ENCODE data around the gene SALL4.
"Not testable (repeated sequence)": the region's sequence is repeated elsewhere in the genome, so short reads cannot be mapped to it uniquely, and the experiment has no call there.

Gene SALL4

DNA sequence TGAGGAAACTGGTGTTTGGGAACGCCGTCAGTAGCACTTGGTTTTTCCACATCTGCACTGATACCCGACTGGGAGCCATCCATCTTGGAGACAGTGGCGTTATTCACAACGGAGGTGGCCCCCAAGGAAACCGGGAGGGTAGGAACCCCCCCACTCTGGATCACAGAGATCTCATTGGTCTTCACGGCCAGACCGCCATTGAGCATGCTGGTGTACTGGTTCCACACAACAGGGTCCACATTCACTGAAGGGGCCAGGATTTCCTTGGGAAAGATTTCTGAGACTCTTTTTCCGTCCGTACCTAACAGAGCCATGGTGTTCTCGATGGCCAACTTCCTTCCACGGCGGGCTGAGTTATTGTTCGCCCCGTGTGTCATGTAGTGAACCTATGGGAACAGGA lies 18.0 kb downstream of the SALL4 start:
- Histone ChIP-seq H3K9ac (ENCODE audit: low read length) (no peak overlapping the region), H2BK120ac (ENCODE audit: low read depth, low read length) (no peak overlapping the region), H3K4ac (ENCODE audit: low read depth, low read length) (no peak overlapping the region), H3K79me1 (ENCODE audit: low read length) (peaks cover 12% of the 10 kb centered on the region), H3K4me1 (ENCODE audit: control insufficient read depth, low read depth, low read length) (no peaks in the 10 kb centered on the region), H4K8ac (ENCODE audit: low read depth, low read length) (no peak overlapping the region), H3K18ac (ENCODE audit: low read length) (no peak overlapping the region), H3K36me3 (ENCODE audit: control insufficient read depth, insufficient read depth, low read length) (peaks cover 30% of the 10 kb centered on the region), H2BK15ac (replicated peaks; ENCODE audit: low read depth) (no peak overlapping the region), H2BK5ac (ENCODE audit: low read length) (no peak overlapping the region), H3K56ac (ENCODE audit: low read length) (no peak overlapping the region), H3K4me3 (ENCODE audit: low read length) (no peak overlapping the region), H3K23ac (ENCODE audit: low read length) (no peak overlapping the region), H3K27me3 (ENCODE audit: insufficient read depth, low read length, poor library complexity) (no peaks in the 10 kb centered on the region), H4K5ac (ENCODE audit: low read length) (no peak overlapping the region), H3K27ac (ENCODE audit: low read depth, low read length) (no peak overlapping the region), H3K79me2 (ENCODE audit: control insufficient read depth, insufficient read depth, low read length) (peaks cover 21% of the 10 kb centered on the region), H2AK5ac (ENCODE audit: low read length) (no peak overlapping the region), H3K4me2 (ENCODE audit: low read length) (no peak overlapping the region)
- no CpG with 5 or more reads among the region's 15 CpGs for WGBS (ENCODE audit: extremely low coverage, insufficient coverage, low lambda C conversion rate)
- DNase-seq, result no peak

DNA sequence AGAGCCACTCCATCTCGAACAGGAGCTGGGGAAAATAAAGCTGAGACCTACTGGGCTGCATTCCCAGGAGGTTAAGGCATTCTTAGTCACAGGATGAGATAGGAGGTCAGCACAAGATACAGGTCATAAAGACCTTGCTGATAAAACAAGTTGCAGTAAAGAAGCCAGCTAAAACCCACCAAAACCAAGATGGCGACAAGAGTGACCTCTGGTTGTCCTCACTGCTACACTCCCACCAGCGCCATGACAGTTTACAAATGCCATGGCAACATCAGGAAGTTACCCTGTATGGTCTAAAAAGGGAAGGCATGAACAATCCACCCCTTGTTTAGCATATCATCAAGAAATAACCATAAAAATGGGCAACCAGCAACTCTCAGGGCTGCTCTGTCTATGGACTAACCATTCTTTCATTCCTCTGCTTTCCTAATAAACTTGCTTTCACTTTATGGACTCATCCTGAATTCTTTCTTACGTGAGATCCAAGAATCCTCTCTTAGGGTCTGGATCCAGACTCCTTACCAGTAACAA lies 24.0 kb downstream of the SALL4 start:
- WGBS (ENCODE audit: extremely low coverage, insufficient coverage, low lambda C conversion rate), result no CpG with 5 or more reads among the region's 4 CpGs
- not testable (repeated sequence) for H3K79me2 ChIP-seq (ENCODE audit: control insufficient read depth, insufficient read depth, low read length); H3K18ac ChIP-seq (ENCODE audit: low read length); H3K4me1 ChIP-seq (ENCODE audit: control insufficient read depth, low read depth, low read length); H3K4me2 ChIP-seq (ENCODE audit: low read length); H3K56ac ChIP-seq (ENCODE audit: low read length); H4K5ac ChIP-seq (ENCODE audit: low read length); H3K79me1 ChIP-seq (ENCODE audit: low read length); H2BK5ac ChIP-seq (ENCODE audit: low read length); H4K8ac ChIP-seq (ENCODE audit: low read depth, low read length); H3K27me3 ChIP-seq (ENCODE audit: insufficient read depth, low read length, poor library complexity); H2BK120ac ChIP-seq (ENCODE audit: low read depth, low read length); H3K4ac ChIP-seq (ENCODE audit: low read depth, low read length); DNase-seq; H2BK15ac ChIP-seq (replicated peaks; ENCODE audit: low read depth); H2AK5ac ChIP-seq (ENCODE audit: low read length); H3K27ac ChIP-seq (ENCODE audit: low read depth, low read length); H3K23ac ChIP-seq (ENCODE audit: low read length); H3K9ac ChIP-seq (ENCODE audit: low read length); H3K4me3 ChIP-seq (ENCODE audit: low read length)
- peaks cover 13% of the 10 kb centered on the region for H3K36me3 ChIP-seq (ENCODE audit: control insufficient read depth, insufficient read depth, low read length)

DNA sequence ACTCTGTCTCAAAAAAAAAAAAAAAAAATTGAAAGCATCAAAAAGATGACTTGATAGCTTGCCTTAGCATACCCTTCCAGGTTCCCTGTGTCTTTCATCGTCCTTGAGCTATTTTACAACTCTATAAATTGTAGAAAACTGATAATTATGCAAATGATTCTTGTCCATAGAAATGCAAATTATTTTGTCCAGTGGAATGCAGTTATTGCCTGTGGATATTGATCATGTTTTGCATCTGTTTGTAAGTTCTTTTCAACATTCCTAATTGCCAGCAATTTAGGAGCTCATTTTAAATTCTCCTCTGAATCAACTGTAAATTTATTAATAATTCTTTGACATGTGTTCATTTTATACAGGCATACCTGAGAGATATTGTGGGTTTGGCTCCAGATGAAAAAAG lies 27.1 kb downstream of the SALL4 start:
- no peak overlapping the region for H3K56ac ChIP-seq (ENCODE audit: low read length)
- H3K23ac ChIP-seq (ENCODE audit: low read length), result no peak overlapping the region
- H3K4me1 ChIP-seq (ENCODE audit: control insufficient read depth, low read depth, low read length), result no peaks in the 10 kb centered on the region
- no peak overlapping the region for H3K4me3 ChIP-seq (ENCODE audit: low read length)
- no peaks in the 10 kb centered on the region for H3K79me2 ChIP-seq (ENCODE audit: control insufficient read depth, insufficient read depth, low read length)
- no peak overlapping the region for H2BK120ac ChIP-seq (ENCODE audit: low read depth, low read length)
- no peak for DNase-seq
- no peak overlapping the region for H4K8ac ChIP-seq (ENCODE audit: low read depth, low read length)
- H2BK5ac ChIP-seq (ENCODE audit: low read length), result no peak overlapping the region
- WGBS (ENCODE audit: extremely low coverage, insufficient coverage, low lambda C conversion rate), result no CpG with 5 or more reads among the region's 1 CpG
- H2BK15ac ChIP-seq (replicated peaks; ENCODE audit: low read depth), result no peak overlapping the region
- H3K79me1 ChIP-seq (ENCODE audit: low read length), result no peaks in the 10 kb centered on the region
- no peak overlapping the region for H3K4ac ChIP-seq (ENCODE audit: low read depth, low read length)
- H3K4me2 ChIP-seq (ENCODE audit: low read length), result no peak overlapping the region
- H4K5ac ChIP-seq (ENCODE audit: low read length), result no peak overlapping the region
- H3K27me3 ChIP-seq (ENCODE audit: insufficient read depth, low read length, poor library complexity), result no peaks in the 10 kb centered on the region
- no peak overlapping the region for H2AK5ac ChIP-seq (ENCODE audit: low read length)
- H3K36me3 ChIP-seq (ENCODE audit: control insufficient read depth, insufficient read depth, low read length), result no peaks in the 10 kb centered on the region
- no peak overlapping the region for H3K18ac ChIP-seq (ENCODE audit: low read length)
- H3K27ac ChIP-seq (ENCODE audit: low read depth, low read length), result no peak overlapping the region
- H3K9ac ChIP-seq (ENCODE audit: low read length), result no peak overlapping the region

DNA sequence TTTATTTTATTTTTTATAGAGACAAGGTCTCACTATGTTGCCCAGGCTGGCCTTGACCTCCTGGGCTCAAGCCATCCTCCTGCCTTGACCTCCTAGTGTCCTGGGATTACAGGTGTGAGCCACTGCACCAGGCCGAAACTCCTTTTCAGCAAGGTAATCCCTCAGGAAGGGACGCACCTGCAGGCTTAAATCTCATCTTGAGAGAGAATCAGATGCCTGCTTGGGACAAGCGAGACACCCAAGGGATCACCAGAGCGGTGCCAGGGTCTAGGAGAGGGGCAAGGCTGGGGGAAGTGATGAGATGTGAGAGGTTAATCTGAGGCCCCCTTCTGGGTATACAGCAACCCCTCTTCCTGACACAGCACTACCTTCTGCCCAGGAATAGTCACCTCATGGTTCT lies 30.1 kb downstream of the SALL4 start:
- no peaks in the 10 kb centered on the region for H3K27me3 ChIP-seq (ENCODE audit: insufficient read depth, low read length, poor library complexity)
- no CpG with 5 or more reads among the region's 4 CpGs for WGBS (ENCODE audit: extremely low coverage, insufficient coverage, low lambda C conversion rate)

DNA sequence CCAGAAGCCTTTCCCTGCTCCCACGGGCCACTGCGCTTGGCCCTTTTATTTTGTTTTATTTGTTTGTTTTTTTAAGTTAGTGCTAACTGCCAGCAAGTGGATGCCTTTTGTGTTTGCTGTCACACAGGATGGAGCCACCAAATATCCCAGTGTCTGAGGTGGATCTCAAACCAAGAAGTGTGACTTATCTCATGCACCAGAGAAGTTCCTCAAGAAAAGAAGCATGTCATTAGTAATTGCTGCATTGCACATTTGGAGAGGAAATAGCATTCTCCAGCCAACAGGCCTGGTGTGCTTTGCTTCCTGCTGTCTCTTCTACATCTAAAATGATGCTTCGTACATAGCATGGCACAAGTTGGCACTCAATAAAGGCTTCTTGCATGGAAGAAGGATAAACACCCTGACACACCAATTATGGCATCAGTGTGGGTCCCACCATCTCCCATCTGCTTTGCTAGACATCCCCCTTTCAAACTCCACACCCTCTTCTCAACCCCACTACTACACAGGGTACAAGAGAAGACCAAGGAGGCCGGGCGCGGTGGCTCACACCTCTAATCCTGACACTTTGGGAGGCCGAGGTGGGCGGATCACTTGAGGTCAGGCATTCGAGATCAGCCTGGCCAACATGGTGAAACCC lies 32.2 kb downstream of the SALL4 start:
- H2BK15ac ChIP-seq (replicated peaks; ENCODE audit: low read depth), result no peak overlapping the region
- no peak overlapping the region for H3K56ac ChIP-seq (ENCODE audit: low read length)
- no peaks in the 10 kb centered on the region for H3K27me3 ChIP-seq (ENCODE audit: insufficient read depth, low read length, poor library complexity)
- H3K36me3 ChIP-seq (ENCODE audit: control insufficient read depth, insufficient read depth, low read length), result no peaks in the 10 kb centered on the region
- H3K4me2 ChIP-seq (ENCODE audit: low read length), result no peak overlapping the region
- H3K4ac ChIP-seq (ENCODE audit: low read depth, low read length), result no peak overlapping the region
- no peak overlapping the region for H3K23ac ChIP-seq (ENCODE audit: low read length)
- H3K79me1 ChIP-seq (ENCODE audit: low read length), result no peaks in the 10 kb centered on the region
- H3K4me1 ChIP-seq (ENCODE audit: control insufficient read depth, low read depth, low read length), result no peaks in the 10 kb centered on the region
- H3K27ac ChIP-seq (ENCODE audit: low read depth, low read length), result no peak overlapping the region
- no peak overlapping the region for H3K4me3 ChIP-seq (ENCODE audit: low read length)
- no peak overlapping the region for H2BK120ac ChIP-seq (ENCODE audit: low read depth, low read length)
- no peak overlapping the region for H2AK5ac ChIP-seq (ENCODE audit: low read length)
- no peak overlapping the region for H4K5ac ChIP-seq (ENCODE audit: low read length)
- H3K18ac ChIP-seq (ENCODE audit: low read length), result no peak overlapping the region
- no CpG with 5 or more reads among the region's 9 CpGs for WGBS (ENCODE audit: extremely low coverage, insufficient coverage, low lambda C conversion rate)
- DNase-seq, result no peak
- H2BK5ac ChIP-seq (ENCODE audit: low read length), result no peak overlapping the region
- no peak overlapping the region for H4K8ac ChIP-seq (ENCODE audit: low read depth, low read length)
- H3K79me2 ChIP-seq (ENCODE audit: control insufficient read depth, insufficient read depth, low read length), result no peaks in the 10 kb centered on the region
- H3K9ac ChIP-seq (ENCODE audit: low read length), result no peak overlapping the region

More for the DNA sequence above, 30.1 kb downstream of the SALL4 start:
- H3K4me1 ChIP-seq (ENCODE audit: control insufficient read depth, low read depth, low read length), result no peaks in the 10 kb centered on the region
- H3K79me2 ChIP-seq (ENCODE audit: control insufficient read depth, insufficient read depth, low read length), result no peaks in the 10 kb centered on the region
- H3K36me3 ChIP-seq (ENCODE audit: control insufficient read depth, insufficient read depth, low read length), result no peaks in the 10 kb centered on the region
- no peak overlapping the region for H3K4me3 ChIP-seq (ENCODE audit: low read length)
- H3K18ac ChIP-seq (ENCODE audit: low read length), result no peak overlapping the region
- no peak overlapping the region for H2BK5ac ChIP-seq (ENCODE audit: low read length)
- H3K23ac ChIP-seq (ENCODE audit: low read length), result no peak overlapping the region
- H2BK120ac ChIP-seq (ENCODE audit: low read depth, low read length), result no peak overlapping the region
- DNase-seq, result no peak
- H3K4ac ChIP-seq (ENCODE audit: low read depth, low read length), result no peak overlapping the region
- H4K5ac ChIP-seq (ENCODE audit: low read length), result no peak overlapping the region
- no peak overlapping the region for H3K27ac ChIP-seq (ENCODE audit: low read depth, low read length)
- no peaks in the 10 kb centered on the region for H3K79me1 ChIP-seq (ENCODE audit: low read length)
- H2BK15ac ChIP-seq (replicated peaks; ENCODE audit: low read depth), result no peak overlapping the region
- no peak overlapping the region for H4K8ac ChIP-seq (ENCODE audit: low read depth, low read length)
- no peak overlapping the region for H2AK5ac ChIP-seq (ENCODE audit: low read length)
- no peak overlapping the region for H3K56ac ChIP-seq (ENCODE audit: low read length)
- H3K9ac ChIP-seq (ENCODE audit: low read length), result no peak overlapping the region
- no peak overlapping the region for H3K4me2 ChIP-seq (ENCODE audit: low read length)
